Measurements from ENCODE around the gene PLCD1. TPM values are rescaled to one million over a fixed set of nuclear protein-coding genes. Genes with fewer than 3 reads are reported as not detected.

PLCD1 gene
- total and polyA plus RNA-seq, 2 of the 13 experiments (the other 11 are each of a cell fraction or from before 2014, with no cell fraction given): 10.1 to 12.4 TPM

DNA sequence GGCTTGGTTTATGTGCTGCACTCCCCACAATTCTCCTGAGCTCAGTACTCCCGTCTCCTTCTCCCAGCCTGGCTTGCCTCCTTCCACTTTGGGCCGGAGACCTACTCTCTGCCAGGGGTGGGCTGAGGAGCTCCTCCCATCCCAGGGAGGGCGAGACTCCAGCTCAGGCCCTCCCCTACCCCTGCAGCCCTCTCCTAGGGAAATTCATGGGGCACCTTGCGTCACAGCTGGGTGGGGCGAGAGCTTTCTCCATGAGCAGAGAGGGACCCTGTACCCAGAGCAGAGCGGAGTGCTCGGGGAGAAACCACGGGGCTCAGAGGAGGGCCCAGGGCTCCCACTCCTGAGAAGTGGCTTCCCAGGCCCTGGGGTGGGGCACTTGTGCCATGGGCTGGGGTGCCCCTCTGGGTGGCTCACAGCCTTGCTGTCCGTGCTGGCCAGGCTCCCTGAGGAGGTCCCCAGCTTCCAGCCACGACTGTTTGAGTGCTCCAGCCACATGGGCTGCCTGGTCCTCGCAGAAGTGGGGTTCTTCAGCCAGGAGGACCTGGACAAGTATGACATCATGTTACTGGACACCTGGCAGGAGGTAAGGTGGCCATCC is 25.5 kb downstream of the PLCD1 start (continued):
- TF ChIP-seq SNAPC4 (CRISPR knock-in tag; IDR thresholded peaks at IDR 0.05): 0 out of 2 replicates have a peak, but pooled peaks have one; percentile 26
- TF ChIP-seq, protein P1, sequence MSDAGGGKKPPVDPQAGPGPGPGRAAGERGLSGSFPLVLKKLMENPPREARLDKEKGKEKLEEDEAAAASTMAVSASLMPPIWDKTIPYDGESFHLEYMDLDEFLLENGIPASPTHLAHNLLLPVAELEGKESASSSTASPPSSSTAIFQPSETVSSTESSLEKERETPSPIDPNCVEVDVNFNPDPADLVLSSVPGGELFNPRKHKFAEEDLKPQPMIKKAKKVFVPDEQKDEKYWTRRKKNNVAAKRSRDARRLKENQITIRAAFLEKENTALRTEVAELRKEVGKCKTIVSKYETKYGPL (CRISPR knock-in tag; IDR thresholded peaks at IDR 0.05): no peak
- TF ChIP-seq, protein P2, sequence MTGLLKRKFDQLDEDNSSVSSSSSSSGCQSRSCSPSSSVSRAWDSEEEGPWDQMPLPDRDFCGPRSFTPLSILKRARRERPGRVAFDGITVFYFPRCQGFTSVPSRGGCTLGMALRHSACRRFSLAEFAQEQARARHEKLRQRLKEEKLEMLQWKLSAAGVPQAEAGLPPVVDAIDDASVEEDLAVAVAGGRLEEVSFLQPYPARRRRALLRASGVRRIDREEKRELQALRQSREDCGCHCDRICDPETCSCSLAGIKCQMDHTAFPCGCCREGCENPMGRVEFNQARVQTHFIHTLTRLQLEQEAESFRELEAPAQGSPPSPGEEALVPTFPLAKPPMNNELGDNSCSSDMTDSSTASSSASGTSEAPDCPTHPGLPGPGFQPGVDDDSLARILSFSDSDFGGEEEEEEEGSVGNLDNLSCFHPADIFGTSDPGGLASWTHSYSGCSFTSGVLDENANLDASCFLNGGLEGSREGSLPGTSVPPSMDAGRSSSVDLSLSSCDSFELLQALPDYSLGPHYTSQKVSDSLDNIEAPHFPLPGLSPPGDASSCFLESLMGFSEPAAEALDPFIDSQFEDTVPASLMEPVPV (CRISPR knock-in tag; IDR thresholded peaks at IDR 0.05): 0 out of 2 replicates have a peak, but pooled peaks have one; percentile 24
- TF ChIP-seq ZNF878 (CRISPR knock-in tag; IDR thresholded peaks at IDR 0.05): no peak
- no peak for TF ChIP-seq TCF7L2 (IDR thresholded peaks at IDR 0.05; ENCODE audit: low read depth, low read length)
- TF ChIP-seq, protein P3, sequence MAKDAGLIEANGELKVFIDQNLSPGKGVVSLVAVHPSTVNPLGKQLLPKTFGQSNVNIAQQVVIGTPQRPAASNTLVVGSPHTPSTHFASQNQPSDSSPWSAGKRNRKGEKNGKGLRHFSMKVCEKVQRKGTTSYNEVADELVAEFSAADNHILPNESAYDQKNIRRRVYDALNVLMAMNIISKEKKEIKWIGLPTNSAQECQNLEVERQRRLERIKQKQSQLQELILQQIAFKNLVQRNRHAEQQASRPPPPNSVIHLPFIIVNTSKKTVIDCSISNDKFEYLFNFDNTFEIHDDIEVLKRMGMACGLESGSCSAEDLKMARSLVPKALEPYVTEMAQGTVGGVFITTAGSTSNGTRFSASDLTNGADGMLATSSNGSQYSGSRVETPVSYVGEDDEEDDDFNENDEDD (CRISPR knock-in tag; IDR thresholded peaks at IDR 0.05; ENCODE audit: borderline replicate concordance): no peak
- TF ChIP-seq ZNF430 (CRISPR knock-in tag; IDR thresholded peaks at IDR 0.05): no peak
- no peak for TF ChIP-seq RORA (CRISPR knock-in tag; IDR thresholded peaks at IDR 0.05)
- no peak for TF ChIP-seq NKX3-1 (CRISPR knock-in tag; IDR thresholded peaks at IDR 0.05)
- no peak for TF ChIP-seq ZNF160 (CRISPR knock-in tag; IDR thresholded peaks at IDR 0.05)
- peak; percentile 61; the same call in 1 of the 2 replicates for TF ChIP-seq ZNF891 (CRISPR knock-in tag; IDR thresholded peaks at IDR 0.05)
- TF ChIP-seq, protein P4, sequence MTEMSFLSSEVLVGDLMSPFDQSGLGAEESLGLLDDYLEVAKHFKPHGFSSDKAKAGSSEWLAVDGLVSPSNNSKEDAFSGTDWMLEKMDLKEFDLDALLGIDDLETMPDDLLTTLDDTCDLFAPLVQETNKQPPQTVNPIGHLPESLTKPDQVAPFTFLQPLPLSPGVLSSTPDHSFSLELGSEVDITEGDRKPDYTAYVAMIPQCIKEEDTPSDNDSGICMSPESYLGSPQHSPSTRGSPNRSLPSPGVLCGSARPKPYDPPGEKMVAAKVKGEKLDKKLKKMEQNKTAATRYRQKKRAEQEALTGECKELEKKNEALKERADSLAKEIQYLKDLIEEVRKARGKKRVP (CRISPR knock-in tag; IDR thresholded peaks at IDR 0.05): peak in 1 of 2 experiments; percentile 80; a peak in 2 of 4 replicates
- TF ChIP-seq ZNF382 (CRISPR knock-in tag; IDR thresholded peaks at IDR 0.05; ENCODE audit: borderline replicate concordance): no peak
- TF ChIP-seq ZSCAN31 (CRISPR knock-in tag; IDR thresholded peaks at IDR 0.05; ENCODE audit: low read depth): 0 out of 2 replicates have a peak, but pooled peaks have one; percentile 58
- TF ChIP-seq ZNF326 (CRISPR knock-in tag; IDR thresholded peaks at IDR 0.05; ENCODE audit: borderline replicate concordance): no peak
- TF ChIP-seq MEIS2 (CRISPR knock-in tag; IDR thresholded peaks at IDR 0.05): no peak

Measured in HepG2 (cell line).